Activated naive CD8-positive, alpha-beta T cell treated with anti-CD3 and anti-CD28 coated beads, Interleukin-2, amount 50 U/mL, for 24 hours (primary cell): Measurements from ENCODE around the gene RSBN1L.

ENCODE experiments used
- ATAC-seq: fragments of 150-1000 bp; cut with Tn5 transposase; one replicate; pipeline ENCODE4 v1.10.0; 2021
- DNase-seq: peaks from one replicate; pipeline ENCODE4 v3.0.0; 2021
- H3K27ac Mint-ChIP-seq: one replicate; pipeline ENCODE4 v1.8.0; 2021; ENCODE audit warnings: mild to moderate bottlenecking, mixed read lengths
- H3K27me3 Mint-ChIP-seq: one replicate; pipeline ENCODE4 v1.8.0; 2021; ENCODE audit warnings: mixed read lengths
- H3K36me3 Mint-ChIP-seq: one replicate; pipeline ENCODE4 v1.8.0; 2021; ENCODE audit warnings: low read depth, mixed read lengths
- H3K4me1 Mint-ChIP-seq: one replicate; pipeline ENCODE4 v1.8.0; 2021; ENCODE audit warnings: mixed read lengths
- H3K4me3 Mint-ChIP-seq: one replicate; pipeline ENCODE4 v1.8.0; 2021; ENCODE audit warnings: mild to moderate bottlenecking, moderate library complexity, mixed read lengths
- H3K9me3 Mint-ChIP-seq: one replicate; pipeline ENCODE4 v1.8.0; 2021; ENCODE audit warnings: mixed read lengths

RSBN1L gene

DNA sequence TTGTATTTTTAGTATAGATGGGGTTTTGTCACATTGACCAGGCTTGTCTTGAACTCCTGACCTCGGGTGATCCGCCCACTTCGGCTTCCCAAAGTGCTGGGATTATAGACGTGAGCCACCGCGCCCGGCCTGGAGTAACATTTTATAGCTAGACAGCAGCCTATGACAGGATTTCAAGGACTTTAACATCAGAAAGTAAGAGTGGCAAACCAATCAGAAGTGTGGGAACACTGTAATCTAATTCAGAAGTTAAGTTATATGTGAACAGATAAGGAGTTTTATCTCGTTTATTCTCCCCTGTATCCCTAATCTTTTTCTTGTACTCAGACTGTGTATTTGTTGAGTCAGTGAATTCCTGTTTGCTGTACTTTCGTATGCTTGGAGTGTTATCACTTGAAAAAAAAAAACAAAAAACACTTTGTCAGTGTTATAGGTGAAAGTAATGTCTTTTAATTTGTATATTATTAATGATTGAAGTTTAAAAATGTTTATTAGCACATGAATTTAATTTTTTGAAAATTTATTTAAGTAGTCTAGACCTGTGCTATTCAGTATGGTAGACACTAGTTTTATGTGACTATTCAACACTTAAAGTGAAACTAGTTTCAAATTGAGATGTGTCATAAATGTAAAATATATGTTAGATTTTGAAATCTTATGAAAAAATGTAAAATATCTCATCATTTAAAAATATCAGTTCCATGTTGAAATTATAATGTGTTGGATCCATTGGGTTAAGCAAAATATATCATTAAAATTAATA lies 38.6 kb downstream of the RSBN1L start:
- ATAC-seq (no peak), DNase-seq (no peak)
- H3K9me3 Mint-ChIP-seq = no peaks in the 10 kb centered on the region

DNA sequence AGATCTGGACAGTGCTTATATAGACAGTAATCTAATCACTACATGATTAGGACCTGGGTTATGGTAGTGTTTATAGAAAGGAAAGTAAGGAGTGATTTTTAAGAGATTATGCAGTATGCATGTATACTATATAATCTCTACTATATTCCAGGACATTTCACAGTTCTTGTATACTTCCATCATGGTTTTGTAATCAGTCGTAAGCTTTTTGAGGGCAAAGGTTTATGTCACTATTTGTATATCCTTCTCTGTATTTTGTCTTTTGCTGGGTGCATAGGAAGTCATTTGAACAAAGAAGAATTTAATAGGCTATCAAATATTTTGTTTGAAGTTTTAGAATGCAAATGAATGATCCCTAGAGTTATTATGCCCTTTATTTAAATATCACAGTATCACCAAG lies 39.2 kb downstream of the RSBN1L start:
- ATAC-seq (no peak), DNase-seq (no peak)
- no peaks in the 10 kb centered on the region for H3K9me3 Mint-ChIP-seq
- no peak overlapping the region for H3K27ac Mint-ChIP-seq
- no peak overlapping the region for H3K4me3 Mint-ChIP-seq
- H3K4me1 Mint-ChIP-seq = peaks cover 27% of the 10 kb centered on the region
- peaks cover 23% of the 10 kb centered on the region for H3K36me3 Mint-ChIP-seq
- no peaks in the 10 kb centered on the region for H3K27me3 Mint-ChIP-seq

More for the DNA sequence above, 38.6 kb downstream of the RSBN1L start:
- Mint-ChIP-seq H3K4me3 (no peak overlapping the region), H3K4me1 (peaks cover 32% of the 10 kb centered on the region), H3K27ac (no peak overlapping the region), H3K36me3 (peaks cover 23% of the 10 kb centered on the region), H3K27me3 (no peaks in the 10 kb centered on the region)

DNA sequence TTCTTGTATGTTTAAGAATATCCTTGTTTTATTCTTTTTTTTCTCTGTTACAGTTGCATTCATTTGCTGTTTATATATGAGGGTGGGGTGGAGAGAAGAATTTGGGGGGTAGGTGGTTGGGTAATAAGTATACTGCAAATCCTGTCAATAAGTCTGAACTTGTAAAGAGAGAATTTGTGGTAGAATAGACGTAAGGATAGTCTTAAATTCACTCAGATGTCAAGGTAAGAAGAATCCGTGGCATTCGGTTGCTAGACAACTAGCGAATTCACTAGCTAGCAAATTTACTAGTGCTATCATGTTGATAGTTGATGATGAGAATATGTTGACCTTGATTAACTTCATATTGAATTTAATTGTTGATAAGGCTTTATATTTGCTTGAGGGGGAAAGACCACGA lies 40.7 kb downstream of the RSBN1L start:
- no peak for DNase-seq
- H3K4me3 Mint-ChIP-seq = no peak overlapping the region
- no peaks in the 10 kb centered on the region for H3K27me3 Mint-ChIP-seq
- ATAC-seq = no peak
- peaks cover 22% of the 10 kb centered on the region for H3K36me3 Mint-ChIP-seq
- H3K4me1 Mint-ChIP-seq = peaks cover 20% of the 10 kb centered on the region
- no peaks in the 10 kb centered on the region for H3K9me3 Mint-ChIP-seq
- H3K27ac Mint-ChIP-seq = no peak overlapping the region

DNA sequence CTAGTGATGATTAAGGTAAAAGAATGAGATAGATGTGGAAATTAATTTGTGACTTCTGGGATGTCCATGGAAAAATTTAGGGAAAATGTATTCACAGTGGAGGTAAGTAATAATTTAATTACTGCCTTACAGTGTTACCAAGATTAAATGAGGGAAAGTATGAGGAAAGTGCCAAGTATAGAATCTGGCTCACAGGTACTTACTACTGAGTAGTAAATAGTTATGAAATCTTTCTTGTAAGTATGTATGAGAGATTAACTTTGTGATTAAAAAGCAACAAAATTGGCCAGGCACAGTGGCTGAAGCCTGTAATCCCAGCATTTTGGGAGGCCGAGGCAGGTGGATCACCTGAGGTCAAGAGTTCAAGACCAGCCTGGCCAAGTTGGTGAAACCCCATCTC lies 42.1 kb downstream of the RSBN1L start:
- no peaks in the 10 kb centered on the region for H3K27me3 Mint-ChIP-seq
- no peak overlapping the region for H3K4me3 Mint-ChIP-seq
- no peak overlapping the region for H3K27ac Mint-ChIP-seq
- ATAC-seq (no peak), DNase-seq (no peak)
- peaks cover 13% of the 10 kb centered on the region for H3K4me1 Mint-ChIP-seq
- no peaks in the 10 kb centered on the region for H3K9me3 Mint-ChIP-seq
- peaks cover 26% of the 10 kb centered on the region for H3K36me3 Mint-ChIP-seq

DNA sequence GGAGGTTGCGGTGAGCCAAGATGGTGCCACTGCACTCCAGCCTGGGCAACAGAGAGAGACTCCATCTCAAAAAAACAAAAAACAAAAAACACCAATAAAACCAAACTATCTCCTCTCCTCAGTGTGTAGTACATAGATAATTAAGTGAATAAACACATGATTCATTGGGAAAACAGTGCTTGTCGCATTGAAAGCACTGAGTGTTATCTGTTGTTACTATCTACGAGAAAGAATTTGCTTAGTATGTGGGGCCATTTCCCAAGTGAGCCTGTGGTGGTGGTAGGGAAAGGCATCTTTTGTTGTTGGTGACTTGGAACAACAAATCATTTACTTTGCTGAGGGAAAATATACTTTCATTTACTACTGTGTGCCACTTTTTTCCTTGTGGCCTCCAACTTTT lies 42.6 kb downstream of the RSBN1L start:
- Mint-ChIP-seq H3K27me3 (no peaks in the 10 kb centered on the region), H3K4me3 (no peak overlapping the region), H3K4me1 (peaks cover 13% of the 10 kb centered on the region), H3K9me3 (no peaks in the 10 kb centered on the region), H3K27ac (no peak overlapping the region), H3K36me3 (peaks cover 29% of the 10 kb centered on the region)
- ATAC-seq = no peak
- DNase-seq = no peak

DNA sequence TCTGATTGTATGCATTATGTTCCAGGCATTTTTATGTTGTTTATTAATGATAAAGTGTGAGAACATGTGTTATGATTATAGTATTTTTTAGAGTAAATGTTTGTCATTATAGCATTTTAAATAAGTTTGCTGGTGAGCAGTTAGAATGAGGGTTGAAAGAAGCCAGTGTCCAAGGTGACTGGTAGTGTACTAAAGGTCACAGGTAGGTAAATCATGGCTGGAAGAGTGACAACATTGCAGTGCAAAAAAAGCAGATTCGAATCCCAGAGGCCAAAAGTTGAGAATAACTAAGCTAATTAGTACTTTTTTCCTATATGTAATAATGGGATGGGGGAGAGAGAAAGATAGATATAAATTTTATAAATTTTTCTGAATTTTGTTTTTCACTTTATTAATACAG lies 44.0 kb downstream of the RSBN1L start:
- H3K4me1 Mint-ChIP-seq = peaks cover 8% of the 10 kb centered on the region

DNA sequence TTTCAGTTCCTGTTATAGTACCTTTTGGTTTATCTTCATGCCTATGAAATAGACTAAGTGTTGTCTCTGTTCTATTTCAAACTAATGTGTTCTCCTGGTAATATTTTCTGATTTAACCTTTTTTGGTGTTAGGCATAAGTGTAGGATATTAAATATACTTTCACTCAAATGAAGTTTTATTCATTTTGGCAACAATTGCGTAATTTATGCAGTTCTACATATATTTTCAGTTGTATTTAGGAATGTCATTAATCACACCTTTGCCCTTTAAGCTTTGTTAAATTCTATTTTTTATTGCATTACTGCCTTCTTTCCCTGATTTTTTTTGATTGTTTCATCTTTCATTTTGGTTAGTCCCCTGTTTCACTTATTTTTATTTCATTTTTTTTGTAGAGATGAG lies 47.3 kb downstream of the RSBN1L start:
- Mint-ChIP-seq H3K36me3 (peaks cover 26% of the 10 kb centered on the region), H3K27me3 (no peaks in the 10 kb centered on the region), H3K9me3 (no peaks in the 10 kb centered on the region), H3K4me1 (peaks cover 11% of the 10 kb centered on the region), H3K4me3 (no peak overlapping the region), H3K27ac (no peak overlapping the region)
- DNase-seq = no peak
- ATAC-seq = no peak

More for the DNA sequence above, 44.0 kb downstream of the RSBN1L start:
- H3K27ac Mint-ChIP-seq = no peak overlapping the region
- no peaks in the 10 kb centered on the region for H3K27me3 Mint-ChIP-seq
- H3K4me3 Mint-ChIP-seq = no peak overlapping the region
- H3K36me3 Mint-ChIP-seq = peaks cover 33% of the 10 kb centered on the region
- DNase-seq = no peak
- no peaks in the 10 kb centered on the region for H3K9me3 Mint-ChIP-seq
- no peak for ATAC-seq

DNA sequence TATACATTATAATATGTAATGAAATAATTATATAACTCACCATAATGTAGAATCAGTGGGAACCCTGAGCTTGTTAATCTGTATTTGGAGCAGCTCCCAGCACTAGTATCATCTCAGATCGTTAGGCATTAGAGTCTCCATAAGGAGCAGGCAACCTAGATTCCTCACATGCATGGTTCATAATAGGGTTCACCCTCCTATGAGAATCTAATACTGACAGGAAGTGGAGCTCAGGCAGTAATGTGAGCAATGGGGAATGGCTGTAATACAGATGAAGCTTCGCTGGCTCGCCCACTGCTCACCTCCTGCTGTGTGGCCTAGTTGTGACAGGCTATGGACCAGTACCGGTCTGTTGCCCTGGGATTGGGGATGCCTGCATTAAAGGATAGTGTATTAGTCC lies 49.5 kb downstream of the RSBN1L start:
- H3K9me3 Mint-ChIP-seq = no peaks in the 10 kb centered on the region
- ATAC-seq (no peak), DNase-seq (no peak)
- no peak overlapping the region for H3K4me3 Mint-ChIP-seq
- H3K27me3 Mint-ChIP-seq = no peaks in the 10 kb centered on the region
- H3K27ac Mint-ChIP-seq = no peak overlapping the region
- H3K36me3 Mint-ChIP-seq = peaks cover 26% of the 10 kb centered on the region
- H3K4me1 Mint-ChIP-seq = peaks cover 9% of the 10 kb centered on the region

DNA sequence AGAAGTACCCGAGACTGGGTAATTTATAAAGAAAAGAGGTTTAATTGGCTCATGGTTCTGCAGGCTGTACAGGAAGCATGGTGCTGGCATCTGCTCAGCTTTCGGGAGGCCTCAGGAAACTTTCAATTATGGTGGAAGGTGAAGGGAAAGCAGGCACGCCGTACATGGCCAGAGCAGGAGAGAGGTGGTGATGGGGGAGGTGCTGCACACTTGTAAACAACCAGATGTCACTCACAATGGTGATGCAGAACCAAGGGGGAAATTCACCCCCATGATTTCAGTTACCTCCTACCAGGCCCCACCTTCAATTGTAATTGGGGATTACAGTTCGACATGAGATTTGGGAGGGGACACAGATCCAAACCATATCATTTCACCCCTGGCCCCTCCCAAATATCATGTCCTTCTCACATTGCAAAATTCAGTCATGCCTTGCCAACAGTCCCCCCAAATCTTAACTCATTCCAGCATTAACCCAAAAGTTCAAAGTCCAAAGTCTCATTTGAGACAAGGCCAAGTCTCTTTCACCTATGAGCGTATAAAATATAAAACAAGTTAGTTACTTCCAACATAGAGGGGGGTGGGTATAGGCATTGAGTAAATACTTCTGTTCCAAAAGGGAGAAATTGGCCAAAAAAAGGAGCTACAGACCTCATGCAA lies 50.0 kb downstream of the RSBN1L start:
- no peak for ATAC-seq
- peaks cover 10% of the 10 kb centered on the region for H3K4me1 Mint-ChIP-seq
- no peaks in the 10 kb centered on the region for H3K9me3 Mint-ChIP-seq
- no peaks in the 10 kb centered on the region for H3K27me3 Mint-ChIP-seq
- H3K36me3 Mint-ChIP-seq = peaks cover 28% of the 10 kb centered on the region
- no peak for DNase-seq
- H3K4me3 Mint-ChIP-seq = no peak overlapping the region
- no peak overlapping the region for H3K27ac Mint-ChIP-seq

DNA sequence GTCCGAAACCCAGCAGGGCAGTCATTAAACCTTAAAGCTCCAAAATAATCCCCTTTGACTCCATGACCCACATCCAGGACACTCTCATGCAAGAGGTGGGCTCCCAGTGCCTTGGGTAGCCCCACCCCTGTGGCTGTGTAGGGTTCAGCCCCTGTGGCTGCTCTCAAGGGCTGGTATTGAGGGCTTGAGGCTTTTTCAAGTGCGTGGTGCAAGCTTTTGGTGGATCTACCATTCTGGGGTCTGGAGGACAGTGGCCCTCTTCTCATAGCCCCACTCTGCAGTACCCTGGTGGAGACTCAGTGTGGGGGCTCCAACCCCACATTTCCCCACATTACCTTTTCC lies 50.5 kb downstream of the RSBN1L start:
- Mint-ChIP-seq H3K4me1 (peaks cover 12% of the 10 kb centered on the region), H3K36me3 (peaks cover 27% of the 10 kb centered on the region), H3K4me3 (no peak overlapping the region), H3K27ac (no peak overlapping the region), H3K9me3 (no peaks in the 10 kb centered on the region), H3K27me3 (no peaks in the 10 kb centered on the region)
- ATAC-seq (no peak), DNase-seq (no peak)

DNA sequence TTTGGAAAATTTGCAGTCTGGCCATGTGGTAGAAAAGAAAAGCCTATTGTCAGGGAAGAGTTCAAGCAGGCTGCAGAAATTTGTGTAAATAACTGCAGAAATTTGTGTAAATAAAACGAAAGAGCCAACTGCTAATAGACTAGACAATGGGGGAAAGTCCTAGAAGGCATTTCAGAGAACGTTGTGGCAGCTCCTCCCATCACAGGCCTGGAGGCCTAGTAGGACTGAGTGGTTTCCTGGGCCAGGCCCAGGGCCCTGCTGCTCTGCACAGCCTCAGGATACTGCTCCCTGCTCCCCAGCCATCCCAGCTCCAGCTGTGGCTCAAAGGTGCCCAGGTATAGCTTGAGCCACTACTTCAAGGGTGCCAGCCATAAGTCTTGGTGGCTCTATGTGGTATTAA lies 50.9 kb downstream of the RSBN1L start:
- no peak overlapping the region for H3K4me3 Mint-ChIP-seq
- ATAC-seq = no peak
- no peaks in the 10 kb centered on the region for H3K27me3 Mint-ChIP-seq
- no peak for DNase-seq
- no peaks in the 10 kb centered on the region for H3K9me3 Mint-ChIP-seq
- H3K36me3 Mint-ChIP-seq = peaks cover 26% of the 10 kb centered on the region
- H3K27ac Mint-ChIP-seq = no peak overlapping the region
- peaks cover 15% of the 10 kb centered on the region for H3K4me1 Mint-ChIP-seq

DNA sequence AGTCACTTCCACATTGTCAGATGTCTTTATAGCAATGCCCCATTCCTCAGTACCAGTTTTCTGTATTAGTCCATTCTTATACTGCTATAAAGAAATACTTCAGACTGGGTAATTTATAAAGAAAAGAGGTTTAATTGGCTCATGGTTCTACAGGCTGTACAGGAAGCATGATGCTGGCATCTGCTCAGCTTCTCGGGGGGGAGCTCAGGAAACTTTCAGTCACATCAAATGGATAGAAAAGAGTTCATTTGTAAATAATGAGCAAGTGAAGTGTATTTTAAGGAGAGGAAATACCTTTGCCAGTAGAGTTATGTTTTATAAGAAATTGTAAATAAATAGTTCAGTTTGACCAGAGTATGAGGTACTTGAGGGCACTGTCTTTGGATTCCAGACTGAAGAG lies 51.5 kb downstream of the RSBN1L start:
- DNase-seq = no peak
- no peaks in the 10 kb centered on the region for H3K9me3 Mint-ChIP-seq
- ATAC-seq = no peak
- no peaks in the 10 kb centered on the region for H3K27me3 Mint-ChIP-seq
- H3K4me1 Mint-ChIP-seq = peaks cover 21% of the 10 kb centered on the region
- no peak overlapping the region for H3K4me3 Mint-ChIP-seq
- H3K36me3 Mint-ChIP-seq = peaks cover 26% of the 10 kb centered on the region
- H3K27ac Mint-ChIP-seq = peak overlapping the region; percentile 47

DNA sequence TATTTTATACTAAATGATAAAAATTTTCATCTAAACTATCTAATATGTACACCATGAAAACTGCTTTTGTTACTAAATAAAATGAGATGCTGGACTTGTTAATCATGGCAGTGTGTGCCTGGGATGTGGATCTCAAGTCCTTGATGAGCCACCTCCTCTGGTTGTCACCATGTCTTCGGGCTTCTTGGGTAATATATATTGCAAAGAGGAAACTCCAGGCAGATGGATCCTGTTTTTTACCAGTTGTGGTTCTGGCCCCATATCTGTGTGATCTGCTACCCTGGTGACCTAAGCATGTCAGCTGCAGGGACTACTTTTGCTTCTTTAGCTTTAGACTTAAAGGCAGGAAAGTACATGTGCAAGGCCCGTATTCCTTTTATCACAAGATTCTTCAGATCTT lies 55.8 kb downstream of the RSBN1L start:
- no peaks in the 10 kb centered on the region for H3K9me3 Mint-ChIP-seq
- ATAC-seq = no peak
- H3K4me1 Mint-ChIP-seq = peaks cover 35% of the 10 kb centered on the region
- peaks cover 20% of the 10 kb centered on the region for H3K36me3 Mint-ChIP-seq
- DNase-seq = no peak
- H3K4me3 Mint-ChIP-seq = no peak overlapping the region
- H3K27ac Mint-ChIP-seq = no peak overlapping the region
- H3K27me3 Mint-ChIP-seq = no peaks in the 10 kb centered on the region

DNA sequence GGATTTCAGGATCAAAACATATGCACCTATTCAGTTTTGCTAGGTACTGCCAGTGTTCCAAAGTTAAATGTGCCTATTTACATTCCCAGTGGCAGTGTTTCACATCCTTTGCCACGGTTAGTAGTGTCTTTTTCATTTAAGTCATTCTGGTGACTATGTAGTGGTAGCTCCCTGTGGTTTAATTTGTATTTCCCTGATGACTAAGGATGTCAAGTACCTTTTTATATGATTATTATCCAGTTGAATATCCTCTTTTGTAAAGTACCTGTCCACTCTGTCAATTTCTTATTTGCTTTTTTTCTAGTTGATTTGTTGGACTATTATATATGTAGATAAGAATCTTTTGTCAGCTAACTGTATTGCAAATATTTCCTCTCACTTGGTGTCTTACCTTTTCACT lies 56.9 kb downstream of the RSBN1L start:
- no peak overlapping the region for H3K27ac Mint-ChIP-seq
- DNase-seq (no peak), ATAC-seq (no peak)
- H3K9me3 Mint-ChIP-seq = no peaks in the 10 kb centered on the region
- no peaks in the 10 kb centered on the region for H3K27me3 Mint-ChIP-seq
- H3K36me3 Mint-ChIP-seq = peaks cover 15% of the 10 kb centered on the region
- peaks cover 39% of the 10 kb centered on the region for H3K4me1 Mint-ChIP-seq
- no peak overlapping the region for H3K4me3 Mint-ChIP-seq

DNA sequence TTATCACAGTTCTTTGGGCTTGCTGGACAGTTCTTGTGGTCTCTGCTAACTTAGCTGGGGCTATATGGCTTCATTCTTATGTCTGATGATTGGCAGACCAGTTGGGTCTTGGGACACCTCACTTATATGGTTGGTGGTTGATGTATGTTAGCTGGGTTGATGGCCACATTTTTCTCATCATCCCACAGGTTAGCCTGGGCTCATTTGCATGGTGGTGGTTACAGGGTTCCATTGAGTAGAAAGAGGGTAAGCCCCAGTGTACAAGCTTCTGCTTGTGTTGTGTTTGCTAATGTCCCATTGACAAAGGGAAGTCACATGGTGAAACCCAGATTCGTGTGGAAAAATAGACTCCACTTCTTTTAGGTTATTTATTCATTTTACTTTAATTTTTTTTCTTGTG lies 61.3 kb downstream of the RSBN1L start:
- Mint-ChIP-seq H3K9me3 (no peaks in the 10 kb centered on the region), H3K4me3 (no peak overlapping the region), H3K27ac (peak overlapping the region; percentile 62), H3K36me3 (peaks cover 5% of the 10 kb centered on the region), H3K4me1 (peaks cover 39% of the 10 kb centered on the region), H3K27me3 (no peaks in the 10 kb centered on the region)
- ATAC-seq (peak; percentile 93), DNase-seq (peak; percentile 23)
